Occipital lobe (tissue), 2 donors: ENCODE data around the gene MAB21L4. TPM values are rescaled to one million over a fixed set of nuclear protein-coding genes. Genes with fewer than 3 reads are reported as not detected.

Experiments
- DNase-seq: peaks from one replicate; lab custom pipeline; 2025; lab: John Stamatoyannopoulos, UW
- total RNA-seq: library from RNA; depleted of rRNA; stranded (reverse); fragments of >200 nt; gene quantifications from one replicate; pipeline ENCODE4 v1.2.3, GENCODE V29; 2014

MAB21L4 gene
- total RNA-seq, 1 donor from 2014 or later, result not detected

- no peak for DNase-seq
These were observed 18.1 kb upstream of the MAB21L4 start for GRCh38 chr2:240913810-240914644.

GRCh38 chr2:240912878-240913809 lies 17.2 kb upstream of the MAB21L4 start:
- no peak for DNase-seq

GRCh38 chr2:240911641-240912265 lies 15.8 kb upstream of the MAB21L4 start:
- DNase-seq, result no peak

GRCh38 chr2:240909216-240909974 lies 13.4 kb upstream of the MAB21L4 start:
- DNase-seq, result no peak

GRCh38 chr2:240906911-240907590 lies 11.1 kb upstream of the MAB21L4 start:
- DNase-seq, result no peak

- no peak for DNase-seq
These were observed 10.4 kb upstream of the MAB21L4 start, which contains the start of gene CROCC2 for GRCh38 chr2:240906141-240906910. CROCC2 (plus strand) TSS chr2:240906336; CDS start chr2:240906514, 178 bp downstream.

GRCh38 chr2:240905176-240905781 lies 9.3 kb upstream of the MAB21L4 start:
- DNase-seq, result no peak

- DNase-seq, result no peak
These were observed 8.5 kb upstream of the MAB21L4 start for GRCh38 chr2:240904216-240905175.

GRCh38 chr2:240903191-240904060 lies 7.5 kb upstream of the MAB21L4 start:
- DNase-seq, result no peak

GRCh38 chr2:240902615-240903041 lies 6.7 kb upstream of the MAB21L4 start:
- DNase-seq, result no peak

GRCh38 chr2:240901986-240902614 lies 6.1 kb upstream of the MAB21L4 start:
- no peak for DNase-seq

- DNase-seq, result no peak
These were observed 4.3 kb upstream of the MAB21L4 start for GRCh38 chr2:240900141-240900860.

GRCh38 chr2:240899468-240899865 lies 3.5 kb upstream of the MAB21L4 start:
- no peak for DNase-seq

GRCh38 chr2:240898731-240899467 lies 2.9 kb upstream of the MAB21L4 start:
- peak; percentile 26 for DNase-seq

GRCh38 chr2:240898108-240898730 lies 2.3 kb upstream of the MAB21L4 start:
- no peak for DNase-seq
